ENCODE results near the gene N4BP2L1. TPM values are rescaled to one million over a fixed set of nuclear protein-coding genes. Genes with fewer than 3 reads are reported as not detected.

N4BP2L1 gene
- polyA plus RNA-seq, 3 donors: 50.9 to 82.5 (median 81.5) TPM

DNA sequence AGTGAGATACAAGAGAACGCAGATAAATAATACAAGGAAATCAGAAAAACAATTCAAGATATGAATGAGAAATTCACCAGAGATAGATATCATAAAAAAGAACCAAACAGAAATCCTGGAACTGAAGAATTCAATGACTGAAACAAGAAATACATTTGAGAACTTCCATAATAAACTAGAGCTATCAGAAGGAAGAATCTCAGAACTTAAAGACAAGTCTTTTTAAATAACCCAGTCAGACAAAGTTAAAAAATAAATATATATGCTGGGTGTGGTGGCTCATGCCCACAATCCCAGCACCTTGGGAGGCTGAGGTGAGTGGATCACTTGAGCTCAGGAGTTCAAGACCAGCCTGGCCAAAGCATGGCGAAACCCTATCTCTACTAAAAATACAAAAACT, 28.7 kb upstream of the N4BP2L1 start:
- H3K27ac ChIP-seq (ENCODE audit: low read depth in 1 of 2, low read length in 2 of 2): no peak overlapping the region
- intact Hi-C loops (cut with micrococcal nuclease): no loop called here
- no peaks in the 10 kb centered on the region for H3K79me2 ChIP-seq (ENCODE audit: insufficient read depth, low read length)
- TF ChIP-seq, protein P1, sequence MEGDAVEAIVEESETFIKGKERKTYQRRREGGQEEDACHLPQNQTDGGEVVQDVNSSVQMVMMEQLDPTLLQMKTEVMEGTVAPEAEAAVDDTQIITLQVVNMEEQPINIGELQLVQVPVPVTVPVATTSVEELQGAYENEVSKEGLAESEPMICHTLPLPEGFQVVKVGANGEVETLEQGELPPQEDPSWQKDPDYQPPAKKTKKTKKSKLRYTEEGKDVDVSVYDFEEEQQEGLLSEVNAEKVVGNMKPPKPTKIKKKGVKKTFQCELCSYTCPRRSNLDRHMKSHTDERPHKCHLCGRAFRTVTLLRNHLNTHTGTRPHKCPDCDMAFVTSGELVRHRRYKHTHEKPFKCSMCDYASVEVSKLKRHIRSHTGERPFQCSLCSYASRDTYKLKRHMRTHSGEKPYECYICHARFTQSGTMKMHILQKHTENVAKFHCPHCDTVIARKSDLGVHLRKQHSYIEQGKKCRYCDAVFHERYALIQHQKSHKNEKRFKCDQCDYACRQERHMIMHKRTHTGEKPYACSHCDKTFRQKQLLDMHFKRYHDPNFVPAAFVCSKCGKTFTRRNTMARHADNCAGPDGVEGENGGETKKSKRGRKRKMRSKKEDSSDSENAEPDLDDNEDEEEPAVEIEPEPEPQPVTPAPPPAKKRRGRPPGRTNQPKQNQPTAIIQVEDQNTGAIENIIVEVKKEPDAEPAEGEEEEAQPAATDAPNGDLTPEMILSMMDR (IDR thresholded peaks at IDR 0.05): no peak
- peaks cover 20 to 21% of the 10 kb centered on the region in 2 donors for H3K9me3 ChIP-seq (replicated peaks in 1 of 2; ENCODE audit: control insufficient read depth in 1 of 2, insufficient read depth in 1 of 2, low read length in 2 of 2)
- Mint-ChIP-seq H3K27ac (no peak overlapping the region), H3K36me3 (peaks cover 20 to 22% of the 10 kb centered on the region in 2 donors), H3K4me1 (peaks cover 13% of the 10 kb centered on the region), H3K9me3 (peaks cover 26 to 37% (median 34%) of the 10 kb centered on the region in 7 donors), H3K27me3 (ENCODE audit: low read depth in 3 of 3) (no peaks in the 10 kb centered on the region), H3K4me3 (no peak overlapping the region)
- H3K4me1 ChIP-seq (ENCODE audit: control insufficient read depth in 1 of 2, insufficient read depth in 2 of 2, low read length in 2 of 2): peaks cover 11 to 14% of the 10 kb centered on the region in 2 donors
- H4K20me1 ChIP-seq (ENCODE audit: insufficient read depth, low read length): no peaks in the 10 kb centered on the region
- no peak overlapping the region for H2AFZ ChIP-seq (ENCODE audit: insufficient read depth, low read depth, low read length, poor library complexity, severe bottlenecking)
- H3K4me2 ChIP-seq (replicated peaks; ENCODE audit: extremely low read depth, low read length, poor library complexity, severe bottlenecking): no peak overlapping the region
- no peaks in the 10 kb centered on the region for H3K27me3 ChIP-seq (ENCODE audit: control insufficient read depth in 2 of 2, insufficient read depth in 2 of 2, low read length in 2 of 2)
- DNase-seq: no peak
- no peak overlapping the region for H3K4me3 ChIP-seq (replicated peaks in 1 of 3; ENCODE audit: low read depth in 2 of 3, low read length in 3 of 3)
- H3K36me3 ChIP-seq (replicated peaks in 1 of 2; ENCODE audit: control insufficient read depth in 1 of 2, insufficient read depth in 2 of 2, low read length in 2 of 2): no peaks in the 10 kb centered on the region
- no CpG with 5 or more reads among the region's 2 CpGs for WGBS (ENCODE audit: insufficient coverage)
- no peak overlapping the region for H3K9ac ChIP-seq (ENCODE audit: insufficient read depth, low read length, poor library complexity, severe bottlenecking)

DNA sequence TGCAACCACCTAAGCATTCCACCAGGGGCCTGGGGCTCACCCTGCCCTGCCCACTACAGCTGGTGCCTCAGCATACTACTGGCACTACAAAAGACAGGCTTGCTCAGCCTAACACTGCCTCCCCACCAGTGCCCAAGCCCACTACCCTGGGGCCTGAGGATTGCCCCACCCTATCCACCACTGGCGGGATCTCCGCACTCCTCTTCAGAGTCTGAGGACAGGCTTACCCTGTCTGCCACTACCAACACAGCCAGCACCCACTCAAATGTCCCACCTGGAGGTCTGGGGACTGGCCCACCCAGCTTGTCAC, 27.6 kb upstream of the N4BP2L1 start:
- Histone ChIP-seq H3K9me3 (replicated peaks in 1 of 2; ENCODE audit: control insufficient read depth in 1 of 2, insufficient read depth in 1 of 2, low read length in 2 of 2) (peaks cover 21 to 23% of the 10 kb centered on the region in 2 donors), H3K27me3 (ENCODE audit: control insufficient read depth in 2 of 2, insufficient read depth in 2 of 2, low read length in 2 of 2) (no peaks in the 10 kb centered on the region), H3K4me2 (replicated peaks; ENCODE audit: extremely low read depth, low read length, poor library complexity, severe bottlenecking) (no peak overlapping the region), H3K79me2 (ENCODE audit: insufficient read depth, low read length) (no peaks in the 10 kb centered on the region), H3K36me3 (replicated peaks in 1 of 2; ENCODE audit: control insufficient read depth in 1 of 2, insufficient read depth in 2 of 2, low read length in 2 of 2) (no peaks in the 10 kb centered on the region), H3K9ac (ENCODE audit: insufficient read depth, low read length, poor library complexity, severe bottlenecking) (no peak overlapping the region), H3K4me3 (replicated peaks in 1 of 3; ENCODE audit: low read depth in 2 of 3, low read length in 3 of 3) (no peak overlapping the region), H3K4me1 (ENCODE audit: control insufficient read depth in 1 of 2, insufficient read depth in 2 of 2, low read length in 2 of 2) (peaks cover 11 to 14% of the 10 kb centered on the region in 2 donors), H2AFZ (ENCODE audit: insufficient read depth, low read depth, low read length, poor library complexity, severe bottlenecking) (no peak overlapping the region), H3K27ac (ENCODE audit: low read depth in 1 of 2, low read length in 2 of 2) (no peak overlapping the region), H4K20me1 (ENCODE audit: insufficient read depth, low read length) (no peaks in the 10 kb centered on the region)
- Mint-ChIP-seq H3K4me3 (no peak overlapping the region), H3K36me3 (peaks cover 18 to 20% of the 10 kb centered on the region in 2 donors), H3K27me3 (ENCODE audit: low read depth in 3 of 3) (no peaks in the 10 kb centered on the region), H3K9me3 (peaks cover 24 to 39% (median 33%) of the 10 kb centered on the region in 7 donors), H3K4me1 (peaks cover 13% of the 10 kb centered on the region), H3K27ac (peak overlapping the region in 1 of 7 donors; percentile 6)
- TF ChIP-seq, protein P1 (IDR thresholded peaks at IDR 0.05): no peak
- DNase-seq: no peak
- intact Hi-C loops (cut with micrococcal nuclease): no loop called here
- WGBS (ENCODE audit: insufficient coverage): 94% methylated on average over 2 of the region's 2 CpGs

Data from CD14-positive monocyte (primary cell).